Endothelial cell (in vitro differentiated cells): ENCODE data around the gene PHLDA2. TPM values are rescaled to one million over a fixed set of nuclear protein-coding genes. Genes with fewer than 3 reads are reported as not detected.

ENCODE experiments used
- DNase-seq: peaks from one replicate; pipeline ENCODE4 v3.0.0; 2021; ENCODE audit warnings: low spot score
- H3K27ac Mint-ChIP-seq: one replicate; pipeline ENCODE4 v1.8.0; 2021; ENCODE audit warnings: mixed read lengths, inconsistent platforms; ENCODE audit not compliant: unreplicated experiment
- H3K27me3 Mint-ChIP-seq: one replicate; pipeline ENCODE4 v1.8.0; 2021; ENCODE audit warnings: mild to moderate bottlenecking, moderate library complexity, mixed read lengths, inconsistent platforms; ENCODE audit not compliant: unreplicated experiment
- H3K36me3 Mint-ChIP-seq: one replicate; pipeline ENCODE4 v1.8.0; 2021; ENCODE audit warnings: mild to moderate bottlenecking, low read depth, mixed read lengths, inconsistent platforms; ENCODE audit not compliant: unreplicated experiment
- H3K4me1 Mint-ChIP-seq: one replicate; pipeline ENCODE4 v1.8.0; 2021; ENCODE audit warnings: mild to moderate bottlenecking, mixed read lengths, inconsistent platforms; ENCODE audit not compliant: unreplicated experiment
- H3K4me3 Mint-ChIP-seq: one replicate; pipeline ENCODE4 v1.8.0; 2021; ENCODE audit warnings: mild to moderate bottlenecking, mixed read lengths, inconsistent platforms; ENCODE audit not compliant: unreplicated experiment
- H3K9me3 Mint-ChIP-seq: one replicate; pipeline ENCODE4 v1.8.0; 2021; ENCODE audit warnings: mixed read lengths, inconsistent platforms; ENCODE audit not compliant: unreplicated experiment
- total RNA-seq: library from RNA; stranded (reverse); fragmentation: NEBNext Ultra II Directional; extraction: Animal tissue kit (Norgen Biotek cat#: 25700); gene quantifications from one replicate; pipeline ENCODE4 v1.2.1, GENCODE V29; 2021; ENCODE audit not compliant: unreplicated experiment
- TF ChIP-seq, protein P1 (sequence below): fragments of 200-600 bp; sonication (generic); IDR thresholded peaks from one replicate; pipeline ENCODE4 v1.5.0; 2021; ENCODE audit warnings: antibody characterized with exemption; ENCODE audit not compliant: unreplicated experiment

Gene PHLDA2
- total RNA-seq, 1 donor from 2014 or later = 8.1 TPM

DNA sequence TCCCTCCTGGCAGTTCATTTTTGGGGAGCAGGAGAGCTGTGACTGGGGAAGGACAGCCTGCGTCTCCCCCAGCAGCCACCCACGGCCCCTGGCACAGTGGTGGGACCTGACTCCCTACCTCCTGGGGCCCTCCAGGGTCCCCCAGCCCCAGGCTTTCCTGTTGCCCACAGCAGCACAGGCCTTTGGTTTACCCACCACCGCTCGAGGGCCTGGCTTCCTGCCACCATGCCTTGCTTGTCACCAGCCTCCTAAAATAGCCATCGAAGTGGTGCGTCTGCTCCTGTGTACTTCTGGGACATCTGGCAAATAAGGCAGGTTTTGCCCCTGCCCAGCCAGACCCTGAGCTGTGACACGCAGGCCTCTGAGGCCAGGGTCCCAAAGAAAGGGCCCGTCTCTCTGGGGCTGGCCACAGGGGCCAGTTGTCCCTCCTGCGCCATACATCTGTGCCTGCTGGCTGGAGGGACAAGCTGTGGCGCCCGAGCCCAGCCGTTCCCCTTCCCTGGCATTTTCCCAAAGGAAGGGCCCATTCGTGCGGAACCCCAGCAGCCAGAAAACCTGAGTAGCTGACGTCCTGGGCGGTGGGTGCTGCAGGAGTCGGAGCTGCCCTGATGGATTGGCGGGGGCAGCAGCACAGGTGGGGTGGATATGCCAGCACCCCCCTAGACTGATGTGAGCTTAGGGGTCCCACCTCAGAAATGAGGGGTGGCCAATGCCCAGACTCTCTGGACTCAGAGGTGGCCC, 14.6 kb downstream of the PHLDA2 start:
- peaks cover 7% of the 10 kb centered on the region for H3K27me3 Mint-ChIP-seq
- TF ChIP-seq, protein P1, sequence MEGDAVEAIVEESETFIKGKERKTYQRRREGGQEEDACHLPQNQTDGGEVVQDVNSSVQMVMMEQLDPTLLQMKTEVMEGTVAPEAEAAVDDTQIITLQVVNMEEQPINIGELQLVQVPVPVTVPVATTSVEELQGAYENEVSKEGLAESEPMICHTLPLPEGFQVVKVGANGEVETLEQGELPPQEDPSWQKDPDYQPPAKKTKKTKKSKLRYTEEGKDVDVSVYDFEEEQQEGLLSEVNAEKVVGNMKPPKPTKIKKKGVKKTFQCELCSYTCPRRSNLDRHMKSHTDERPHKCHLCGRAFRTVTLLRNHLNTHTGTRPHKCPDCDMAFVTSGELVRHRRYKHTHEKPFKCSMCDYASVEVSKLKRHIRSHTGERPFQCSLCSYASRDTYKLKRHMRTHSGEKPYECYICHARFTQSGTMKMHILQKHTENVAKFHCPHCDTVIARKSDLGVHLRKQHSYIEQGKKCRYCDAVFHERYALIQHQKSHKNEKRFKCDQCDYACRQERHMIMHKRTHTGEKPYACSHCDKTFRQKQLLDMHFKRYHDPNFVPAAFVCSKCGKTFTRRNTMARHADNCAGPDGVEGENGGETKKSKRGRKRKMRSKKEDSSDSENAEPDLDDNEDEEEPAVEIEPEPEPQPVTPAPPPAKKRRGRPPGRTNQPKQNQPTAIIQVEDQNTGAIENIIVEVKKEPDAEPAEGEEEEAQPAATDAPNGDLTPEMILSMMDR = no peak
- no peaks in the 10 kb centered on the region for H3K36me3 Mint-ChIP-seq
- H3K9me3 Mint-ChIP-seq = no peaks in the 10 kb centered on the region
- no peaks in the 10 kb centered on the region for H3K4me1 Mint-ChIP-seq
- H3K27ac Mint-ChIP-seq = no peak overlapping the region
- no peak for DNase-seq
- no peak overlapping the region for H3K4me3 Mint-ChIP-seq

GRCh38 chr11:2913776-2914175, 15.4 kb downstream of the PHLDA2 start:
- Mint-ChIP-seq H3K27me3 (peaks cover 7% of the 10 kb centered on the region), H3K4me1 (no peaks in the 10 kb centered on the region), H3K9me3 (no peaks in the 10 kb centered on the region), H3K4me3 (no peak overlapping the region), H3K27ac (no peak overlapping the region), H3K36me3 (no peaks in the 10 kb centered on the region)
- DNase-seq = no peak
- TF ChIP-seq, protein P1 = no peak

DNA sequence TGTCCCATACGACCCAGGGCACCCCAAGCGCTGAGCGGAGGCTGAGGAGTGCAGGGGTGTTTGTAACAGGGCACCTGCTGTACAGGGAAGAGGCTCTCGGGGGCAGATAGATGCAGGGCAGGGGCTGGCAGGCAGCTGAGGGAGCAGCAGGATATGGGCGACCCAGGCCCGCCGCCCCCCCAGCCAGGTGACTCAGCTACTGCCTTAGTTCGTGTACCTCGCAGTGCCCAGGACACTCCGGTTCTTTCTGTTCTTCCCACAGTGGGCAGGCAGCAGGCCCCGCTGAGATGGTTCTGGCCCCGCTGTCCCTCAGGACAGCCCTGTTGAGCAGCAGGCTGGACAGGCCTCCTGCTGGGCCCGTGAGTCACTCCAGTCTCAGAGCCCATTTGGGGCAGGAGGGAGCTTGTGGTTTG, 16.2 kb downstream of the PHLDA2 start:
- H3K27ac Mint-ChIP-seq = no peak overlapping the region
- TF ChIP-seq, protein P1 = no peak

GRCh38 chr11:2912498-2912897, 16.7 kb downstream of the PHLDA2 start:
- H3K36me3 Mint-ChIP-seq = no peaks in the 10 kb centered on the region
- TF ChIP-seq, protein P1 = no peak
- H3K4me3 Mint-ChIP-seq = no peak overlapping the region
- H3K27ac Mint-ChIP-seq = no peak overlapping the region
- H3K4me1 Mint-ChIP-seq = no peaks in the 10 kb centered on the region
- no peak for DNase-seq
- H3K9me3 Mint-ChIP-seq = no peaks in the 10 kb centered on the region
- H3K27me3 Mint-ChIP-seq = peaks cover 9% of the 10 kb centered on the region

More for the DNA sequence above, 16.2 kb downstream of the PHLDA2 start:
- Mint-ChIP-seq H3K27me3 (peaks cover 9% of the 10 kb centered on the region), H3K9me3 (no peaks in the 10 kb centered on the region), H3K36me3 (no peaks in the 10 kb centered on the region), H3K4me3 (no peak overlapping the region), H3K4me1 (no peaks in the 10 kb centered on the region)
- DNase-seq = no peak

GRCh38 chr11:2911785-2912391, 17.3 kb downstream of the PHLDA2 start:
- Mint-ChIP-seq H3K27me3 (peaks cover 11% of the 10 kb centered on the region), H3K36me3 (no peaks in the 10 kb centered on the region), H3K9me3 (no peaks in the 10 kb centered on the region), H3K4me1 (no peaks in the 10 kb centered on the region), H3K4me3 (no peak overlapping the region), H3K27ac (no peak overlapping the region)
- no peak for DNase-seq
- TF ChIP-seq, protein P1 = no peak
